GM21381 (cell line): ENCODE data around the gene MLIP.
"Not testable (repeated sequence)": the region's sequence is repeated elsewhere in the genome, so short reads cannot be mapped to it uniquely, and the experiment has no call there.

Source experiments
- ATAC-seq: cut with Tn5 transposase; IDR thresholded peaks from one replicate; pipeline ENCODE4 v1.9.1; 2021; ENCODE audit warnings: mild to moderate bottlenecking, moderate library complexity; ENCODE audit not compliant: unreplicated experiment

Gene MLIP

GRCh38 chr6:54209983-54210382, 98.7 kb downstream of the MLIP start:
- ATAC-seq, result not testable (repeated sequence)

DNA sequence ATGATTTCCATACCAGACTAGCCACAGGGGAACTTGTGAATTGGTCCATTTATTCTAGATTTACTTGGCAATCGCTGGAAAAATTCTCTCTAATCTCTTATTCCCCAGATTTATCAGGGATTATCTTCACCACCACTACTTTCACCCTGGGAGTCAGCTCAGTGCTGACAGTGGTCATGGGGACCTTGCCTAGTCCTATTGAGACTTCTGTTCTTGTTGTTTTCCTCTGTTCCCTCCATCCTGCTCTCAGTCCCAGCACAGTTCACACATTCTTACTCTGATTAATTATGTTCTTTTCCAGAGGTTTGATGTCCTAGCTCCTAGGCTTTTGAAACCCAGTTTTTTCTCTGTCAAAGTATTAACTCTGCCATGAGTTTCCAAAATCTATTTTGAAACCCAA, 103.0 kb downstream of the MLIP start:
- no peak for ATAC-seq

GRCh38 chr6:54216336-54216735, 105.1 kb downstream of the MLIP start:
- ATAC-seq, result no peak

GRCh38 chr6:54217018-54217417, 105.8 kb downstream of the MLIP start:
- no peak for ATAC-seq

DNA sequence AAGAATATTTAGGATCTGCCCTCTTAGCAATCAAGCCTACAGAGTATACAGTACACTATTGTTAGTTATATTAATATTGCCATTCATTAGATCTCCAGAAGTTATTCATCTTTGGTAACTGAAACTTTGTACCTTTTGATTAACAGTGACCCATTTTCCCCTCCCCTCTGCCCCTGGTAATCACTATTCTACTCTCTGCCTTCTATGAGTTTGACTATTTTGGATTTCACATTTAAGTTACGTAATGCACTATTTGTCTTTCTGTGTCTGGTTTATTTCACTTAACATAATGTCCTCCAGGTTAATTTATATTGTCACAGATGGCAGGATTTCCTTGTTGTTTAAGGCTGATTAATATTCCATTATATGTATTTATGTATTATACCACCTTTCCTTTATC, 111.0 kb downstream of the MLIP start:
- ATAC-seq, result no peak

DNA sequence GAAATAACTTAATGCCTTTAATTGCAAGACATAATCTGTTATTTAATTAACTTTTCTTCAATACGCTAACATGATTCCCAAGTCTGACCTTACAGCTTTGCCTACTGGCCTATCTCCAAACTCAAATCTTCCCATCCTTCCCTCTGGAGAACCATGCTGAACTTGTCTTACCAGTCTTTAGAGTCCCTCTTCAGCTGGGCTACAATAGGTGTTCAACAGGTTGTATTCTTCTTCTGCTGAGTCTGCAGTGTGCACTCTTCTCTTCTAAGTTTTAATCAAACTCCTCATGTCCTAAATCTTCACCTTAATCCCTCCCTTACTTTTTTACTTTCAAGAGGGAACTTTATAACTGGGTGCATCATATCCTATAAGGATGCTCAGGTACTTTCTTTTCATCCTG, 121.5 kb downstream of the MLIP start:
- no peak for ATAC-seq

- no peak for ATAC-seq
Measured at GRCh38 chr6:54234539-54234938, 123.3 kb downstream of the MLIP start.

DNA sequence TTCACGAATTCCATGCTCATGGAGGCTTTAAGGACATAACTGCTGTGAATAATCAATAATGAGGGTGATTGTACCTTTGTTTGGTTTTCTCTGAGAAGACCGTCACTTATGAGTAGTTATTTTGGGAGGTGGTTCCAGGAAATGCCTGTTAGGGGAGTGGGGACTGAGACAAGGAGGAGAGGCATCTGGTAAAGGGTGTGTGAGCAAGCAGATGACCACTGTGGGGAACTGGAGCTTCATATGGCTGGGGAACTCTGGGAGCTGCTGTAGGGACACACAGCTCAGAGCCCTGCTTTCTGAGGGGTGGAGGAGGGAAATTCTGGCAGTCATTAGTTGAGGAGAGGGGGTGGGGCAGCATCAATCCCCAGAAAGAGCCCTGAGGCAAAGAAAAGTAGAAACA, 125.7 kb downstream of the MLIP start:
- ATAC-seq, result no peak

DNA sequence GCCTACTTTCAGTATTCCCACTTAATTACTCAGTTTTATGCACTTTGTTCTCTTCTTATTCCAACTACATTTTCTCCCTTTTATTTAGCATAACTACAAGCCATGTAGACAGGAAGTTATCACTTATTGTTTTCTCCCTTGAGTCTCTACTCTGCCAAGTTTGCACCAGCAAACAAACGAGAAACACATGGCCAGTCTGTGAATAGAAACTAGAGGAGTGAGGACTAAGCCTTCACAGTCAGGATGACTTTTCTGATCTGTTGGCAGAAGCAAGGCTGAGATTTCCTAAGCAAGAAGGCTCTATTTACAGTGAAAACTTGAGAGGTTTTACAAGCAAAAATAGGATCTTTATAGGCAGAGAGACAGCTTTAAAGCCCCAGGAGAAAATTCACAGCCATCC, 127.2 kb downstream of the MLIP start:
- no peak for ATAC-seq

DNA sequence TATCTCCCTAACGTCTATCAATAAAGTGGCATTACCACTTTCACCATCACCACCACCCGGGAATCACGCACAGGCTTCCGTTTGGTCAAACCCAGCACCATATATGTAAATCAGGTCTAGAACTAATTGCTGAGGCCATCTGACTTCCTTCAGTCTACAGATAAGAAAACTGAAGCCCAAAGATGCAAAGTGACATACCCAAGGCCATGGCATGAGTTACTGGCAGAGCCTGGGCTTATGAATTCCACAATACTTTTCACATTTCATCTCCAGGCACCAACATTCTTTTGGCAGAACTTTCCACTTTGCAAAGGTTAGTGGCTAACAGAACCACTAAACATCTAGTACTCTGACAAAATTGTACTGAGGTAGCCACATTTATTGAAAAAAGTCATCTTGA, 132.5 kb downstream of the MLIP start:
- ATAC-seq, result no peak

DNA sequence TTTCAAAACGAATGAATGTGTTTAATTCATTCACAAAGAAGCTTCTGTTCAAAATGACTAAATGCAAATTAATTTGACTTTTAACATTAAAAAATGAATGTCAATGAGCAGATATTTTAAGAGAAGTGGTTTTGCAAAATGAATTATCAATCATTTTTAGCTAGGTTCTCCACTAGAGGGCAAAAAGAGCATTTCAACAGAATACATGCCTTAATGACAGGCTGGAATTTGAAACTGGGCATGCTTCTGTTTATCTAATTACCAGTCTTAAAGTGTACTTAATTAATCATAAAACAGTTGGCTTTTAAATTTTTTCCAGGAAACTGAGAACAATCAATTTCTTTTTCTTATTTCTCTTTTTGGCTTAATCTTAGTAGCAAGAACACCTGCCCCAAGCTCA, 133.2 kb downstream of the MLIP start:
- no peak for ATAC-seq

DNA sequence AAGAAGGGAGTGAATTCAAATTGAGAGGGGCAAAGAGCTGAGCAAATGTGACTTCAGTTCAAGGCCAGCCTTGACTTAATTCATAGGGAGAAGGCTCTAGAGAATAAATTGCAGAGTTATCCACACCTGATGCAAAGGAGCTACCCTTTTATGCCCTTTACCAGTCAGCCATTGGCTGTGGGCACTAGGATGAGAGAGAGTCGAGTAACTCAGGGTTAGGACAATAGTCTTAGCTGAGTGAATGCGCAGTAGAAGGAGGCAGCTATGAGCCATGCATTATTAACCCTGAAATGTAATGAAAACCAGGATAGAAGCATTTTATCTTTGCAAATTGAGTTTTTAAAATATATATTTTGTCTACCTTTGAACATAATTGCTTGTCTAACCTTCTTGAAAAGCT, 134.0 kb downstream of the MLIP start:
- no peak for ATAC-seq

DNA sequence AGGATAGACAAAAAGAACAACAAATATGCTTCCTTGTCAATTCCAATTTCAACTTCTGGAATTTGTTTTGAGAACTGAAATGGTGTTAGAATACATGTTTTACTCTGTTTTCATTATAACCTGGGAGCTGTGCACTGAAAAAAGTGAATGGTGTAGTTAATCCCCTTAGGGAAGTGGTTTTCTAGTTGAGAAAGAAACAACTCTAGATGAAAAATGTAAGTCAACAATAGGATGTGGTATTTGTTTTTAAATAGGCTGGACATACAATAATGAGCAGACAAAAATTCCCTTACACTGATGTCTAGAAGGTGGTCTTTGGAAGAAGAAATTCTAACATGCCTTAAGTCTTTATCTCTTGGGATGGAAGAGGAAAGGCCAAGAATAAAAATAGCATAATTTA, 137.1 kb downstream of the MLIP start:
- no peak for ATAC-seq

DNA sequence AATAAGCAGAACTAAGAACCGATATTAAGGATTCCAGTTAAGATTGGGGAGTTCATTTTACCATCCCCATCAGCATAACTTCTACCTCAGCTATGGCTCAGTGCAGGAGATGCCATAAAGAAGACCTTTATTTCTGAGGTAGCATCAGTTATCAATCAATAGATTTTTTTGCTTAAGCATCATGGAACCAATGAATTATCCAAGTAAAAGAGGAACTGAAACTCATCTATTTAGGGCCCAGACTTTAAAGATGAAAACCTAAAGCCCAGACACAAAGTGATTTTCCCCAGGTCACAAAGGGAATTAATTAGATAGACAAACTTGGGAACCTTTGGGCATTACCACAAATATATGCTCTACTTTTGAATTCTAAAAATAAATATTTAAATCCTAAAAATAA, 137.8 kb downstream of the MLIP start:
- ATAC-seq, result peak; percentile 52

GRCh38 chr6:54249812-54250211, 138.6 kb downstream of the MLIP start:
- not testable (repeated sequence) for ATAC-seq

DNA sequence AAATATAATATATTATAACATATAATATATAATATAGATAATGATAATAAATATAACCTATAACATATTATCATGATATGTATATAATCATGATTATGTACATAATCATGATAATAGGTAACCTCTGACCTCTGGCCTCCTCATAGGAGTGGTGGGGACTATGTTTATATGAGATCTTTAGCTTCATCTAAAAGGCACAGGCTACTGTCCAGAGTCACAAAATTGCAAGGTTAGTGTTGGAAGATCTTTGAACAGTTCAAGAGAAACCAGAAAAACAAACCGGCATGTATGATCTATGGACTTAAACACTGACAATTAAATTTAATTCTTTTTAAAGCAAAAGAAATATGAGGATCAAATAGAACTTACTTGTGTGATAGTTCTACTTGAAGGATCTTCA, 141.3 kb downstream of the MLIP start:
- no peak for ATAC-seq

- no peak for ATAC-seq
Measured at GRCh38 chr6:54252916-54253315, 141.7 kb downstream of the MLIP start.

- ATAC-seq, result no peak
Measured at GRCh38 chr6:54254886-54255285, 143.6 kb downstream of the MLIP start.

DNA sequence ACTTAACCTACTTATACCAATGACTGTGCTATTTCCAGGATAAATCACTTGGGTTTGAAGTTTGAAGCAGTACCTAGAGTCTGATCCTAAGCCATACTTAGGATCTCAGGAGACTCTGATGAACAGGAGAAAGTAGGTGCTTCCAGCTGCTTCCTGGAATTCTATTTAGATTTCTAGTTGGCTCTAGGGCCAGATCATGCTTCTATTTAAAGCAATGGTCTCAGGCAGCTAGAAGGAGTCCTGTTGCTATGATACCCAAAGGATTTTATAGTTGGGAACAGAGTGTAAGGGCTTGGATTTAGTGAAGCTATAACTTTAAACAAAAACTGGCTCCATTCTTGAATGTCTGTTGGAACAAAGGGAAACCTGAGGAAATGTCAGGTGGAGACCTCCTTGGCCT, 144.6 kb downstream of the MLIP start:
- no peak for ATAC-seq

GRCh38 chr6:54260025-54260424, 148.8 kb downstream of the MLIP start:
- no peak for ATAC-seq

- no peak for ATAC-seq
Measured at GRCh38 chr6:54262499-54262898, 151.3 kb downstream of the MLIP start.

- no peak for ATAC-seq
Measured at GRCh38 chr6:54262971-54263370, 151.7 kb downstream of the MLIP start.

DNA sequence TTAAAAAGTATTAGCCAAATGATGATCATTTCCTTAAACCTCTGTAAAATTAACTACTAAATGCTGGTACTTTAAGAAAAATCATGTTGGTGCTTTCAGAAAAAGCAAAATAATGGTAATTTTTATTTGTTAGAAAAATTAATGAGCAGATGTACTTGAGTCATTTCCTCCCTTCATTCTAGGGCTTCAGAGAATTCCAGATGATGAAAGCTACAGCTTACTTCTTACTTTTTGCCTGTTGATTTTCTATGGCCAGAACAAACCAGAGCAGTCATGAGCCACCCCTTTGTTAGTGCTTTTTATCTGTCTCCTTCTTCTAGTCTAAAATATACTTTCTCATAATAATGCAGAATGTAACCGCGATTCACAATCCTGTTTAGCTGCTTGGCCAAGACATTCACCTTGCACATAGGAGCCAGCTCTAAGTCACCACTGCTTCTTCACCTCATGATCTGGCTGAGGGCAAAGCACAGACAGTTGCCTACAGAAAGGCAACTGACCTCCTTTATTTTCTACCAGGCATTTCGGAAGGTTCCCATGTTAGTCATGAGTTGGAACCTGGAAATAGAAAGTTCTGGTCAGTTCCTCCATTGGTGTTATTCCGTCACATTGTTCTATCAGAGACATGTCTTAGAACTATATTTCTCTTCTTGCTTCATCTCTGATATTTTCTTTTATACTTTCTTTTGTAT, 153.5 kb downstream of the MLIP start:
- no peak for ATAC-seq
